Measurements from ENCODE around the gene RALA.

- TF ChIP-seq EZH2 (IDR thresholded peaks at IDR 0.05; ENCODE audit: borderline replicate concordance, low read length) (no peak), CTCF (conservative IDR thresholded peaks at IDR 0.05 in 1 of 2, IDR thresholded peaks at IDR 0.05 in 1 of 2; ENCODE audit: extremely low read depth in 1 of 2, insufficient read depth in 1 of 2, low read depth in 1 of 2, low read length in 2 of 2) (no peak)
Observed at GRCh38 chr7:39574673-39575349, 48.6 kb upstream of the RALA start.

All from mammary epithelial cell (primary cell).